ENCODE data around the gene LRRC8C. TPM values are rescaled to one million over a fixed set of nuclear protein-coding genes. Genes with fewer than 3 reads are reported as not detected.

The LRRC8C gene
- total and polyA plus RNA-seq, 2 of the 8 experiments (the other 6 are each of a cell fraction or from before 2014, with no cell fraction given) = 1.1 to 2.1 TPM

GRCh38 chr1:89616844-89617627 is 15.9 kb upstream of the LRRC8C start:
- no peak overlapping the region for H4K91ac ChIP-seq (replicated peaks; ENCODE audit: insufficient read length, low read length)
- no peak overlapping the region for H3K23ac ChIP-seq (ENCODE audit: insufficient read length)
- H3K79me2 ChIP-seq (ENCODE audit: control insufficient read depth in 1 of 2, insufficient read depth in 2 of 2, low read length in 2 of 2) = no peaks in the 10 kb centered on the region
- FAIRE-seq (no peak), DNase-seq (ENCODE audit: low read depth in 1 of 2, low spot score in 2 of 2) (no peak)
- H3K9me3 ChIP-seq (ENCODE audit: insufficient read depth in 2 of 2, low read depth in 1 of 2, low read length in 1 of 2) = peaks cover 5 to 10% of the 10 kb centered on the region in 2 experiments; a peak in 2 of 4 replicates
- no peak overlapping the region for H3K56ac ChIP-seq (replicated peaks; ENCODE audit: insufficient read length, low read depth, low read length)
- no peak overlapping the region for H3K4me3 ChIP-seq (ENCODE audit: extremely low read depth in 1 of 4, insufficient read depth in 2 of 4, low read depth in 3 of 4, low read length in 4 of 4)
- no peak overlapping the region for H2BK120ac ChIP-seq (replicated peaks; ENCODE audit: low read depth, low read length)
- H3K4me1 ChIP-seq (replicated peaks in 1 of 4; ENCODE audit: control insufficient read depth in 3 of 4, insufficient read depth in 4 of 4, low read length in 3 of 4) = no peaks in the 10 kb centered on the region
- TF ChIP-seq TEAD4 (IDR thresholded peaks at IDR 0.05; ENCODE audit: low read depth, low read length) (no peak), KDM5A (IDR thresholded peaks at IDR 0.05; ENCODE audit: low read length) (no peak), SIX5 (IDR thresholded peaks at IDR 0.05; ENCODE audit: low read depth, low read length) (no peak), SAP30 (IDR thresholded peaks at IDR 0.05; ENCODE audit: insufficient read depth, insufficient replicate concordance, low read length) (no peak)
- no peak overlapping the region for H2BK20ac ChIP-seq (ENCODE audit: low read length)
- peaks cover 0 to 9% (median 0%) of the 10 kb centered on the region in 4 experiments; a peak in 2 of 8 replicates for H3K36me3 ChIP-seq (ENCODE audit: control insufficient read depth in 2 of 4, insufficient read depth in 4 of 4, low read length in 3 of 4)
- H3K14ac ChIP-seq (ENCODE audit: insufficient read length) = no peak overlapping the region
- no peaks in the 10 kb centered on the region for H3K23me2 ChIP-seq (ENCODE audit: low read depth, low read length)
- H3K4ac ChIP-seq (replicated peaks; ENCODE audit: insufficient read length, low read depth, low read length) = no peak overlapping the region
- no peak overlapping the region for H2BK15ac ChIP-seq (ENCODE audit: low read length)
- H4K20me1 ChIP-seq (replicated peaks in 1 of 2; ENCODE audit: control insufficient read depth in 1 of 2, insufficient read depth in 2 of 2, low read length in 2 of 2) = no peaks in the 10 kb centered on the region
- 80% methylated on average over 2 of the region's 2 CpGs; no CpG with 5 or more reads in 1 of the 2 experiments for WGBS, 2 experiments (ENCODE audit: extremely low coverage in 1 of 2, insufficient coverage in 1 of 2, insufficient read length in 1 of 2, insufficient replicate concordance in 2 of 2, low coverage in 1 of 2, low lambda C conversion rate in 2 of 2, missing lambda C conversion rate in 1 of 2)
- no peak overlapping the region for H3K4me2 ChIP-seq (ENCODE audit: insufficient read depth in 1 of 2, low read depth in 2 of 2, low read length in 2 of 2)
- H2AFZ ChIP-seq (ENCODE audit: low read length) = no peak overlapping the region
- H3K9ac ChIP-seq (replicated peaks in 1 of 4; ENCODE audit: extremely low read depth in 1 of 4, low read depth in 3 of 4, low read length in 3 of 4) = no peak overlapping the region
- H4K8ac ChIP-seq (ENCODE audit: extremely low read depth, insufficient read depth, low read length) = no peak overlapping the region
- CTCF ChIA-PET (ENCODE audit: partially characterized antibody) = interaction anchor here (0.8 to 4.3 kb wide), 18 partner anchors 10 to 644 kb away, joined by 3 to 22 read pairs (median 4); partner anchors contain the start of gene LRRC8C
- no peak overlapping the region for H3K18ac ChIP-seq (ENCODE audit: extremely low read depth, low read length)
- POLR2A ChIA-PET (ENCODE audit: partially characterized antibody) = no interaction called here
- H3K79me1 ChIP-seq (ENCODE audit: low read depth, low read length) = no peaks in the 10 kb centered on the region; the same call in 1 of the 2 replicates
- H3K27ac ChIP-seq (ENCODE audit: low read depth, low read length) = no peak overlapping the region
- H2BK5ac ChIP-seq (ENCODE audit: low read depth, low read length) = no peak overlapping the region
- H3K27me3 ChIP-seq (replicated peaks in 1 of 4; ENCODE audit: control insufficient read depth in 3 of 4, extremely low read depth in 1 of 4, insufficient read depth in 3 of 4, low read length in 3 of 4) = no peaks in the 10 kb centered on the region; a peak in 1 of 7 replicates
- H2BK12ac ChIP-seq (ENCODE audit: low read depth, low read length) = no peak overlapping the region
- H4K5ac ChIP-seq (ENCODE audit: insufficient read length, low read depth, low read length) = no peak overlapping the region
- no peak overlapping the region for H2AK5ac ChIP-seq (ENCODE audit: low read depth, low read length)

All from H1 (cell line).